ENCODE data around the gene SAYSD1.

The SAYSD1 gene

GRCh38 chr6:39058471-39059147 is 56.4 kb downstream of the SAYSD1 start:
- no peak for DNase-seq (ENCODE audit: low read depth)

DNA sequence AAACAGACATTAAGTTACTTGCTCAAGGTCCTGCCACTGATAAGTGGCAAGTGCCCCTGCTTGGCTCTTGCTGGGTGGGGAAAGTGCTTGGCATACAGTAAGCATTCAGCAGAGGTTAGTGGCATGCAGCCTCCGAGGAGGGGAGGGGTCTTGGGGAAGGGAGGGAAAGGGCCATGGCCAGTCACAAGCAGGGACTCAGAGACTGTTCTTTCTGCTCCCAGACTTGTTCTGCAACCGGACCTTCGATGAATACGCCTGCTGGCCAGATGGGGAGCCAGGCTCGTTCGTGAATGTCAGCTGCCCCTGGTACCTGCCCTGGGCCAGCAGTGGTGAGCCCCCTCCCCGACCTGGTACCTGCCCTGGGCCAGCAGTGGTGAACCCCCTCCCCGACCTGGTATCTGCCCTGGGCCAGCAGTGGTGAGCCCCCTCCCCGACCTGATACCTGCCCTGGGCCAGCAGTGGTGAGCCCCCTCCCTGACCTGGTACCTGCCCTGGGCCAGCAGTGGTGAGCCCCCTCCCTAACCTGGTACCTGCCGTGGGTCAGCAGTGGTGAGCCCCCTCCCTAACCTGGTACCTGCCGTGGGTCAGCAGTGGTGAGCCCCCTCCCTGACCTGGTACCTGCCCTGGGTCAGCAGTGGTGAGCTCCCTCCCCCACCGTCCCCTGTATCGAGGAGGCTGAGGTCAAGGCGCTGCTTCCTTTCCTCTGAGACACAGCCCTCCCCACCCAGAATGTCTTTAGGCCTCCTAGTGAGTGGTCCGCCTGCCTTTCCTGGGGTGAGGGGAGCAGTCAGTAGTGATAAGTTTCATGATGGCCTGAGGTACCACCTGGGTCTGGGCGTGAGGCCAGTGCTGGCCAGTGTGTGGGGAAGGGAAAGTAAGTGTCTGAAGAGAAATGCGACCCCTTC is 57.5 kb downstream of the SAYSD1 start:
- DNase-seq (ENCODE audit: low read depth): no peak

- DNase-seq (ENCODE audit: low read depth): no peak
Measured at GRCh38 chr6:39056681-39057080, 58.3 kb downstream of the SAYSD1 start.

- DNase-seq (ENCODE audit: low read depth): no peak
Measured at GRCh38 chr6:39056191-39056590, 58.8 kb downstream of the SAYSD1 start.

GRCh38 chr6:39055661-39056060 is 59.3 kb downstream of the SAYSD1 start:
- DNase-seq (ENCODE audit: low read depth): no peak

GRCh38 chr6:39054577-39055142 is 60.3 kb downstream of the SAYSD1 start:
- DNase-seq (ENCODE audit: low read depth): no peak
